Measurements from ENCODE around the gene SIM2.
A peak's percentile ranks its signal among the peaks of the same experiment; 100 is the strongest.

Gene SIM2

DNA sequence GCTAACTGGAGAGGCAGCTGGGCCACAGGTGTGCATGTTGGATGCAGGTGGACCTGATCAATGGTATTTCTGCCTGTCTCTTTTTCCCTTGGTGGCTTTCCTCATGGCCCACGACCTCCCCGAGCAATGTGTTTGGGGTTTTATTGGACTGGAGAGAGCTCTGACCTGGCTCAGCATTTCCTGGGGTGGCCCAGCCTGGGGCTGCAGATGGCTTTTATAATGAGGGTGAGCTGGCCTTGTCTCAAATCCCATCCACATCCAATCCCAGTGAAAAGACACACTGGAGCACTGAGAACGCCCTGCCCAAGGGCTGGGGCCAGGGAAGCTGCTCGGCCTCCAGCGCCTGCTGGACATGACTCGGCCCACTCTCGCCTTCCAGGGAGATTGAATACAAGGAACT lies 44.1 kb downstream of the SIM2 start:
- no peak for DNase-seq

DNA sequence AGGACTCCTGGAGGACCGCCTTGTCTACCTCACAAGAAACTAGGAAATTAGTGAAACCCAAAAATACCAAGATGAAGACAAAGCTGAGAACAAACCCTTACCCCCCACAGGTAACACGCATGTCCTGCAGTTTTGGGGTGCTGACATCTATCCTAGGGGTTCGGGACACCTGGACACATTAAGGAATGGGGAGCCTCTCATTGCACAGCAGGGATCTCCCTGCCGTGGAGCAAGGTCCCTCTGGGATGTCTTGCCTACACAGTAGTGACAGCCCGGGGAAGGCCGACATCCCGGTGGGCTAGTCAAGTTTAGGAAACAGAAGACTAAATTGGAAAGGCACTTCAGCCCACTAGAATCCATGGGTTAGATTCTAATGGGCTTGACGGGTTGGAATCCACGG lies 44.5 kb downstream of the SIM2 start:
- DNase-seq = no peak

- no peak for DNase-seq
Measured at GRCh38 chr21:36744190-36744559, 45.3 kb downstream of the SIM2 start.

GRCh38 chr21:36744560-36745231 lies 45.8 kb downstream of the SIM2 start:
- no peak for DNase-seq

GRCh38 chr21:36745459-36745858 lies 46.5 kb downstream of the SIM2 start:
- no peak for DNase-seq

DNA sequence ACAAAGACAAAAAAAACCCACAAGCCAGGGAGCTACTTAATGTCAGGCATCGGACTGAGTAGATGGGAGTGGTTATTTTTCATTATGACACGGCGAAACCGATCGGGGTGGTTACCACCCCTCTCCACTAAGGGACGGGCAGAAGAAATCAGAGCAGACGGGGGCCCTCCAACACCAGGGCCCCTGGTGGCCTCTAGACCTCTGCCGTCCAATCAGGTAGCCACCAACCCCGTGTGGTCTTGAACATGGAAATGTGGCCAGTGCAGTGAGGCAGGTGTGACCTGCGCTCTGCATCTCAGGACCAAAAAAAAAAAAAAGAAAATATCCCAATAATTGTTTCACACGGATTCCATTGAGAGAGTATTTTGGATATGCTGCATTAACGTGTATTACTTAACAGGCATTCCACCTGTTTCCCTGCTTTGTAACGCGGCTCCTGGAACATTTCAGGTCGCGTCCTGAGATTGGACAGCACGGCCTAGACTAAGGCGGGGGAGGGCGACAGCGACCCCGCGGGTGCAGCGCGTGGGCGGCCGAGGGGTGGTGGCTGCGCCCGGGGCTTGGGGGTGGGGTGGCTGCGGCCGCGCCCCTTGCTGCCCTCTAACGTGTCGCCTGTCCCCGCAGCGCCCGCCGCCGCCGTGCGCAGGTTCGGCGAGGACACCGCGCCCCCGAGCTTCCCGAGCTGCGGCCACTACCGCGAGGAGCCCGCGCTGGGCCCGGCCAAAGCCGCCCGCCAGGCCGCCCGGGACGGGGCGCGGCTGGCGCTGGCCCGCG lies 48.3 kb downstream of the SIM2 start:
- DNase-seq = no peak

- peak; percentile 57 for DNase-seq
Measured at GRCh38 chr21:36747815-36748383, 49.0 kb downstream of the SIM2 start.

GRCh38 chr21:36749935-36750575 lies 51.1 kb downstream of the SIM2 start:
- DNase-seq = no peak

DNA sequence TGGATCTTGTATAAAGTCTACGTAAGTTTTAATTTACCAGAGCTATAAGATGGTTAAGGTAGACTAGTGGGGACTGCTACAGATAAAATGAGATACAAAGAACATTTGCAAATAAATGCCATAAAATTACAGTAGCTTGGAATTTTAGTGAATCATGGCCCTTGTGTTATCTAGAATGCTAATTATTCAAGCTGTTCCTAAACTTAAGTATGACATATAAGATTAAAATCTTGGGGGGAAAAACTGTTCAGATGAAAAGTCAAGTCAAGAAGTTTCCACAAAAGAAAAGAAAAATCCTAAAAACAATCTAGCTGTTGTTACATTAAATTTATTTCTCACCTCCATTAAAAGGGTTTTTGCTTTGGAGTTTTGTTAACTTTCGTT lies 51.7 kb downstream of the SIM2 start:
- DNase-seq = no peak

DNA sequence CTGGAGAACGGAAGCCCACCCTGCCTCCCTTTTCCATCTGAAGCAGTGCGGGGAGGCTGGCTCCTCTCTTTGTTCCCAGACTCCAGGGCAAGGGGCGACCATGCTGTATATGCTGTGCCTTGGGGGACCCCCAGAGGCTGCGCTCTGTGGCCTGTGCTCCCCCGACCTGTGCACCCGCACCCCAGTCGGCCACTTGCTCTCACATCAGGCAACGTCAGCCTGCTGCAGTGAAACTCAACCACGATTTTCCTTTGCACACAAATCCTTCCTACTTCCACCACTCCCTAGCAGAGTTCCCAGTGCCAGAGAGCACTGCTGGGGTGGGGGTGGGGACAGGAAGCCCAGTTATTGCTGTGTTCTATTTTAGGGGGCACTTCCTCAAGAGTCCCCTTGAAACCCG lies 52.5 kb downstream of the SIM2 start:
- no peak for DNase-seq

DNA sequence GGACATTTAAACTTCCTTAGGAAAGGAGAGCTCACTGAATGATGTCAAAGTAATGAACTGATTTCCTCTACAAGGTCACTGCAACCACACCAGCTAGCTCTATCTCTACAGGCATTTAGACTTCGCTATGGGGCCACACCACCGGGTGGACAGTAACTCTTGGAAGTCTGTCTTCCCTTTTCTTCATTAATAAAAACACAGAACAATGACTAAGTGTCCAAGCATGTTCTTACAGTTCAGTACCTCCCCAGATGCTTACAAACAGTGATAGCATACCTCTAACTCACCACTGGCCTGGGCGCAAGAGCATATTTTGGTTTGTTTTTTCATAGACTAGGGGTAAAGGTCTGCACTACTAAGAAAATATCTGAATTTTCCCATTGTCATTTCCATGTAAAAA lies 54.6 kb downstream of the SIM2 start:
- no peak for DNase-seq

- no peak for DNase-seq
Measured at GRCh38 chr21:36754241-36754898, 55.5 kb downstream of the SIM2 start.

DNA sequence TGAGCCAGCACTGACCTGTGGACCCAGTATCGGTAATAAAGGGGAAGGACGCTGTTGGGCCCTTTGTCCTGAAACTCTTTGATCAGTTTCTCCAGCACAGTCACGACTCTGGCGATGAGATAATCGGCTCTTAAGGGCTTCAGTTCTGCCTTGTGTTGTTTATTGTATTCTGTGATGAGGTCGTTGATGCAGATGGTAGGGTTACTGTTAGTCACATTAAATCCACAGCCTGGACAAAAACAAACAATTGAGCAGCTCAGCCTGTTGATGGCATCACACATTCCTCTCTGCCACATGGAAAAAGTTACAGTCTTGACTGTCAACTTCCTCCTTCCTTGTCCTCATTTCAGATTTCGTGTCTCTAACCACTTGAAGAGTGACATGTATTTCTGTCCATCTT lies 57.6 kb downstream of the SIM2 start:
- DNase-seq = no peak

DNA sequence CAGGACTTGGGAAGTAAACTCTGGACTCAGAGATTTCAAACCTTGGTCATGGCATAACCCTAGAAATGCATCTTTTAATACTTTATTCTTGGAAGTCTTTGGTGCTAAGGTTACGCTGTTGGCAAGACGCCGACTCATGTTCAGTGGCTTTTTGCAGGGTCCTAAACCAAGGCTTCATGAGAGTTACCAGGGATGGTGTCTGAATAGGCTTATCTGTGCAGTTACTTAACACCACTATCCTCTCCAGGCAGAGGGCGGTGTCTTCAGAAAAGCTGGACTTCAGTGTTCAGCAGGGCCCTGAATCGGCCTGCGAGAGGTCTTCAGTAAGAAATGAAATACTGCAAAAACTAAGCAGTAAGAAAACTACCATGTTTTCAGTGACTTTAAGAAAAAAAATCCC lies 58.3 kb downstream of the SIM2 start:
- DNase-seq = no peak

DNA sequence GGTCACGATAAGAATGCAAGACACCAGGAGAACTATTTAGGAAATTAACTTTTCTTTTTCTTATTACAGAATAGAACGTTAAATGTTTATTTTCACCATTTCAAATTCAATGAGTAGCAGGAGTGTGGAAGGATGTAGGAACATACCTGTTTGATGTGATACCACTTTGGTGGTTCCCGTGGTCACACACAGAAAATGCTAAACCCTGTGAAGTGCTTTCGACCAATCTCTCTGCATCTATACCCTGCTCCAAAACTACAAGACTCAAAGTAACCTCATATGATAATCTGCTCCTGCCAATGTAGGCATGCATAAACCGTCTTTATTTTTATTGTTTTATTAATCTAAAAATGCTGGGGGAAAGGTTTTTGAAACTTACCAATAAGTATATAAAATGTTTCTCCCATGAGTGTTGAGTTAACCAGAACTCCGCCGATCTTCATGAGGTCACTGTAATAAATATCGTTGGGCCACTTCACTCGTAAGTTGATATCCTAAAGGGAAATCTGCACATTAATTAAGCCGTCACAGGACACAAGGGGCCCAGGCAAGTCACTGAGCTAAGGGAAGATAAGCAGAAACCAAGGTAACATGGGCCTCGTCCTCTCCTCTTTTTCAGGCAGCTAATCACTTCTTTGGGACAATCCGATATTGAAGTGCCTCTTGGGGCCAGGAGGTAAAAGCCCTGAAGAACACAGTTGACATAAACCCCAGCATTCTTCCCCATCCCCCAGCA lies 60.6 kb downstream of the SIM2 start:
- no peak for DNase-seq

DNA sequence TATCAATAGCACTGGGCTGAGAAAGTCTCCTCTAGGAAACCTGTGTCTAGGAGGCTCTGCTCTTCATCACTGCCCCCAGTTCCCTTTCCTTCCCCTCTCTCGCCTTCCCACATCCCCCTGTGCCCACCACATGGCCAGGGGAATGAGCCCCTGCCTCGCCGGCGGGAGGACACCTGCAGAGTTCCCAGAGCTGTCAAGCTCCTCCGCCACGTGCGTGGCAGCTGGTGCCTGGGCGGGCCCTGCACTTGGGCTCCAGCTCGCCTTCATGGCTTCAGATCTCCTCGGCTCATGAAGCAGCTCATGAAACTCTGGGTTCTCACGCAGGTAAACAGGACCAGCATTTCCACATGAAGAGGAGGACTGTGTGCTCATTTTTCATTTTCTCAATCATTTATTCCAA lies 62.8 kb downstream of the SIM2 start:
- no peak for DNase-seq

DNA sequence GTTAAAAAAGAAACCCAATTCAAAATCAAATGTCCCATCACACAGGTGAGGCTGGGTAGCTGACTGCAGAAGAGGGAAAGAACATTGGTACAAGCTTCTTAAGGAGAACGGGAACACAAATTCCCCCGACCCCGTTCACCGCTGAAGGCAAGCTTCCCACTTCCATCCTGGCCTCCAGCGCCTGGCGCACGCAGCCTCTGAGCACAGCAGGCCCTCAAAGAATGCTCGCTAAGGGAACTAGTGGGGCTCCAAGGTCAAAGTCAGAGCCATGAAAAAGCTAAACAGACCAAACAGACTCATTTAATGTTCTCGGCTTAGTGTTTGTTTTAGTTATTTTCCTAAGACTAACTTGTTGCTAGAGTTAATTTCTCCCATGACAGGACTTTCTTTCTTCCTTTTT lies 63.7 kb downstream of the SIM2 start:
- DNase-seq = no peak

DNA sequence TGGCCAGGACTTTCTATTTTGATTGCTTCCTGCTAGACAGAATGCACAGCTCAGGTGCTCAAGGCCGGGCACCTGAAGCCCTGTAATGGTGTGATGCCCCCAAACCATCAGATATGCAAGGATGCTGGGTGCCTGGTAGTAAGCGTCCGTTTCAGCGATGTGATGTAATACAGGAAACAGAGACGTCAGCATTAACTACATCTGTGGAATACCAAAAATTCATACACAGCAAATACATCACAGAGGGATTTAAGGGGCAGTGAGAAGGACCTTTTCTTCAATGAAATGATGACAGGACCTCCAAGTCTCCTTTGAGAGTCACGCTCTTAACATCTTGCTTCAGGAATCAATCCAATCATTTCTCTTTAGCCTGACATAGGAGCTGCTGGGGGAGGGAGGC lies 64.4 kb downstream of the SIM2 start:
- no peak for DNase-seq

GRCh38 chr21:36765229-36765628 lies 66.3 kb downstream of the SIM2 start:
- no peak for DNase-seq

DNA sequence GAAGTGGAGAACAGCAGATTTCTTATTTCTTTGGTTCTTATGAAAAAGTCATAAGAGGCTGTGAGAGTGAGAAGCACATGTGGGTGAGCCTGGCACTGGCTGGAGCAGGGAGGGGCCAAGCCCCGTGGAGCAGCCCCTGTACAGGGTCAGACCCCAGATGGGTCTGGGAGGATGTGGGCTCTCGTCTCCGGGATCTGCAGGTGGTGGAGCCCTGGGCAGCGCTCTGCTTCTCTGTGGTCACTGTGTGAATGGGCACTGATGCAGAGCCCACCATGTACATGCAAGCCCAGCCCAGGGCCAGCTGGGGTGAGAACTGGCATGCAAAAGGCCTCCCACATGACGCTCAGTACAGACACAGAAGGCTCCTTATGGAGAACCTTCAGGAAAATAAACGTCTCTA lies 67.6 kb downstream of the SIM2 start:
- DNase-seq = no peak

- no peak for DNase-seq
Measured at GRCh38 chr21:36767096-36767495, 68.2 kb downstream of the SIM2 start.

- DNase-seq = no peak
Measured at GRCh38 chr21:36768496-36768895, 69.6 kb downstream of the SIM2 start.

All from midbrain (tissue), 1 donor.